Gastrocnemius medialis (tissue), 4 donors: ENCODE results near the gene PRKG1. TPM values are rescaled to one million over a fixed set of nuclear protein-coding genes. Genes with fewer than 3 reads are reported as not detected.

Source experiments
- ATAC-seq, 2 donors: fragments of 150-250 bp; one replicate each; pipeline ENCODE4 v1.9.1; 2016
- DNase-seq, 2 donors: peaks; one replicate each; pipeline ENCODE4 v3.0.0-alpha.2; 2019
- H3K27ac ChIP-seq, 4 donors: fragments of 200-600 bp; sonication (generic); 1 replicate in 1 of 4; 2 replicates in 3 of 4; pipeline ENCODE4 v1.5.1; 2016 to 2018; ENCODE audit warnings: mild to moderate bottlenecking in 2 of 4, moderate library complexity in 1 of 4
- H3K27me3 ChIP-seq, 3 donors: fragments of 200-600 bp; sonication (generic) in 2 of 3; 1 replicate in 1 of 3; 2 replicates in 2 of 3; pipeline versions ENCODE4 v1.5.1 to v1.6.0; 2016 to 2019; ENCODE audit warnings: mild to moderate bottlenecking in 1 of 3, moderate library complexity in 1 of 3
- H3K36me3 ChIP-seq, 2 donors: fragments of 200-600 bp; sonication (generic) in 1 of 2; one replicate each; pipeline ENCODE4 v1.5.1; 2017 to 2018
- H3K4me1 ChIP-seq, 2 donors: fragments of 200-600 bp; sonication (generic) in 1 of 2; one replicate each; pipeline ENCODE4 v1.5.1; 2016 to 2017; ENCODE audit warnings: mild to moderate bottlenecking in 2 of 2
- H3K4me3 ChIP-seq, 4 donors: fragments of 200-600 bp; sonication (generic) in 3 of 4; 1 replicate in 1 of 4; 2 replicates in 3 of 4; pipeline ENCODE4 v1.5.1; 2016 to 2019; ENCODE audit warnings: mild to moderate bottlenecking in 2 of 4
- H3K9me3 ChIP-seq, 3 donors: fragments of 200-600 bp; sonication (generic) in 2 of 3; 1 replicate in 1 of 3; 2 replicates in 2 of 3; pipeline ENCODE4 v1.5.1; 2016 to 2019
- CTCF ChIP-seq, 5 experiments: fragments of 450-650 bp in 3 of 5; fragments of 200-600 bp in 2 of 5; sonication (generic) in 2 of 5; IDR thresholded peaks in 4 of 5; conservative IDR thresholded peaks in 1 of 5; 1 replicate in 4 of 5; 2 replicates in 1 of 5; pipeline ENCODE4 v1.5.1; 2016 to 2019; ENCODE audit warnings: antibody characterized with exemption in 5 of 5, mild to moderate bottlenecking in 3 of 5, moderate library complexity in 3 of 5
- POLR2A ChIP-seq, 2 donors: fragments of 450-650 bp; IDR thresholded peaks; one replicate each; pipeline ENCODE4 v1.6.1; 2017; ENCODE audit warnings: antibody characterized with exemption in 2 of 2, mild to moderate bottlenecking in 2 of 2, moderate library complexity in 2 of 2
- in situ Hi-C, 4 donors: fragments of 200-750 bp; cut with MboI; loops; one replicate each; pipeline versions ENCODE4 v1.15.0 to v1.8.0; 2017; ENCODE audit warnings: low sequenced_read_pairs in 4 of 4
- intact Hi-C: fragments of 100-400 bp; cut with DNase I; formaldehyde crosslinking; loops from one replicate; pipeline ENCODE4 v1.15.1; 2023; ENCODE audit warnings: low total_unique reads
- total RNA-seq, 4 donors: library from RNA; depleted of rRNA; stranded (reverse); fragments of >200 nt; gene quantifications; one replicate each; pipeline versions ENCODE4 v1.1.0 to v1.2.3, GENCODE V29; 2016

PRKG1 gene
- total RNA-seq, 4 donors from 2014 or later, result 10.4 to 39.4 (median 25.1) TPM

GRCh38 chr10:52145636-52146035 lies 1071.3 kb downstream of the PRKG1 start:
- no peaks in the 10 kb centered on the region for H3K27me3 ChIP-seq
- intact Hi-C loops, result no loop called here
- no peak for DNase-seq
- in situ Hi-C loops, result no loop called here
- H3K4me3 ChIP-seq, result no peak overlapping the region
- peaks cover 6 to 10% of the 10 kb centered on the region in 2 donors for H3K4me1 ChIP-seq
- H3K9me3 ChIP-seq, result no peaks in the 10 kb centered on the region
- no peak for TF ChIP-seq POLR2A (IDR thresholded peaks at IDR 0.05)
- no peak for TF ChIP-seq CTCF (IDR thresholded peaks at IDR 0.05 in 4 of 5, conservative IDR thresholded peaks at IDR 0.05 in 1 of 5)
- H3K27ac ChIP-seq, result no peak overlapping the region
- no peak for ATAC-seq
- no peaks in the 10 kb centered on the region for H3K36me3 ChIP-seq

GRCh38 chr10:52146766-52147165 lies 1072.5 kb downstream of the PRKG1 start:
- intact Hi-C loops, result no loop called here
- H3K27ac ChIP-seq, result no peak overlapping the region
- in situ Hi-C loops, result no loop called here

GRCh38 chr10:52170776-52171175 lies 1096.5 kb downstream of the PRKG1 start:
- Histone ChIP-seq H3K36me3 (no peaks in the 10 kb centered on the region), H3K4me1 (peaks cover 0 to 5% of the 10 kb centered on the region in 2 donors), H3K4me3 (no peak overlapping the region), H3K27ac (no peak overlapping the region), H3K27me3 (no peaks in the 10 kb centered on the region), H3K9me3 (no peaks in the 10 kb centered on the region)
- no peak for DNase-seq
- in situ Hi-C loops (no loop called here), intact Hi-C loops (no loop called here)
- ATAC-seq, result no peak
- TF ChIP-seq CTCF (IDR thresholded peaks at IDR 0.05 in 4 of 5, conservative IDR thresholded peaks at IDR 0.05 in 1 of 5) (no peak), POLR2A (IDR thresholded peaks at IDR 0.05) (no peak)

More at GRCh38 chr10:52146766-52147165, 1072.5 kb downstream of the PRKG1 start:
- Histone ChIP-seq H3K27me3 (no peaks in the 10 kb centered on the region), H3K4me1 (peaks cover 6% of the 10 kb centered on the region in 2 donors), H3K36me3 (no peaks in the 10 kb centered on the region), H3K4me3 (no peak overlapping the region), H3K9me3 (no peaks in the 10 kb centered on the region)
- TF ChIP-seq CTCF (IDR thresholded peaks at IDR 0.05 in 4 of 5, conservative IDR thresholded peaks at IDR 0.05 in 1 of 5), result no peak
- TF ChIP-seq POLR2A (IDR thresholded peaks at IDR 0.05), result no peak
- ATAC-seq (no peak), DNase-seq (no peak)

GRCh38 chr10:52172581-52172980 lies 1098.3 kb downstream of the PRKG1 start:
- Histone ChIP-seq H3K27me3 (no peaks in the 10 kb centered on the region), H3K4me1 (peaks cover 0 to 5% of the 10 kb centered on the region in 2 donors), H3K9me3 (no peaks in the 10 kb centered on the region), H3K27ac (no peak overlapping the region), H3K36me3 (no peaks in the 10 kb centered on the region), H3K4me3 (no peak overlapping the region)
- no peak for DNase-seq
- intact Hi-C loops (no loop called here), in situ Hi-C loops (no loop called here)
- TF ChIP-seq CTCF (IDR thresholded peaks at IDR 0.05 in 4 of 5, conservative IDR thresholded peaks at IDR 0.05 in 1 of 5), result no peak
- TF ChIP-seq POLR2A (IDR thresholded peaks at IDR 0.05), result no peak
- ATAC-seq, result no peak

GRCh38 chr10:52185256-52185655 lies 1111.0 kb downstream of the PRKG1 start:
- ATAC-seq, result no peak
- H3K36me3 ChIP-seq, result no peaks in the 10 kb centered on the region

More at GRCh38 chr10:52185256-52185655, 1111.0 kb downstream of the PRKG1 start:
- in situ Hi-C loops (no loop called here), intact Hi-C loops (no loop called here)
- no peak for DNase-seq
- Histone ChIP-seq H3K4me3 (no peak overlapping the region), H3K27me3 (no peaks in the 10 kb centered on the region), H3K27ac (no peak overlapping the region), H3K9me3 (no peaks in the 10 kb centered on the region), H3K4me1 (peaks cover 4 to 16% of the 10 kb centered on the region in 2 donors)
- TF ChIP-seq CTCF (IDR thresholded peaks at IDR 0.05 in 4 of 5, conservative IDR thresholded peaks at IDR 0.05 in 1 of 5) (no peak), POLR2A (IDR thresholded peaks at IDR 0.05) (no peak)
